Measurements from ENCODE around the gene TOPAZ1. TPM values are rescaled to one million over a fixed set of nuclear protein-coding genes. Genes with fewer than 3 reads are reported as not detected.

TOPAZ1 gene
- total and polyA plus RNA-seq, 9 of the 15 experiments (the other 6 are each of a cell fraction or from before 2014, with no cell fraction given) = 0.01 TPM; not detected in 8

DNA sequence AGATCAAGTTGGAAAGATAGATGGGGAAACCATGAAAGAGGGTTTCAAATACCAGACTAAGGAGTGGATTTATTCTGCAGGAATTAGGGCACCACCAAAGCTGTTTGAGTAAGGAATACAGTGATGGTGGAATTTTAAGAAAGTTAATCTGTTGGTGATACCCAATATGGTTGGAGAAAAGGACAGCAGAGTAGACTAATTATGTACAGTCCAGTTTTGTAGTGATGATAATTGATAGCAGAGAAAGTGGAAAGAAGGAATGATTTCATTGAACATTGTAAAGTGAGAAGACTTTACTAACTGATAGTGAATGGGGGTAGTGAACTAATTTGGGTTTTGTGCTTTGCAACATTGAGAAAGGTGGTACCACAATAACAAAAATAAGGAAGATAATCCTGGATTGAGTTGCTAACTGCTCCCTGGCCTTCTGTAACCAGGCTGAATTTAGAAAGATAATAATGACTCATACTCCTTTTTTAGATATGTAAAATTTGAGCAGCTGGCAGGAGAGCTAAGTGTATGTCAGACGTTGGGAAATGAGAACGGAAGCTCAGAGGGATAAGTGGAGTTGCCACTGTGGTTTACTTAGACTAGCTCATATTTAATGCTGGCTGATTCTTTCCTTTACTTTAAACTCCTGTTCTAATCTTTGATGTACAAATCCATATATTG lies 113.8 kb downstream of the TOPAZ1 start (continued):
- TF ChIP-seq, protein P1, sequence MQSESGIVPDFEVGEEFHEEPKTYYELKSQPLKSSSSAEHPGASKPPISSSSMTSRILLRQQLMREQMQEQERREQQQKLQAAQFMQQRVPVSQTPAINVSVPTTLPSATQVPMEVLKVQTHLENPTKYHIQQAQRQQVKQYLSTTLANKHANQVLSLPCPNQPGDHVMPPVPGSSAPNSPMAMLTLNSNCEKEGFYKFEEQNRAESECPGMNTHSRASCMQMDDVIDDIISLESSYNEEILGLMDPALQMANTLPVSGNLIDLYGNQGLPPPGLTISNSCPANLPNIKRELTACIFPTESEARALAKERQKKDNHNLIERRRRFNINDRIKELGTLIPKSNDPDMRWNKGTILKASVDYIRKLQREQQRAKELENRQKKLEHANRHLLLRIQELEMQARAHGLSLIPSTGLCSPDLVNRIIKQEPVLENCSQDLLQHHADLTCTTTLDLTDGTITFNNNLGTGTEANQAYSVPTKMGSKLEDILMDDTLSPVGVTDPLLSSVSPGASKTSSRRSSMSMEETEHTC (IDR thresholded peaks at IDR 0.05) = no peak
- TF ChIP-seq ZNF644 (tag; IDR thresholded peaks at IDR 0.05; ENCODE audit: low read depth) (no peak), RFX5 (IDR thresholded peaks at IDR 0.05; ENCODE audit: low read depth, low read length) (no peak), PTBP1 (IDR thresholded peaks at IDR 0.05; ENCODE audit: low read depth, low read length) (no peak), TBL1XR1 (IDR thresholded peaks at IDR 0.05; ENCODE audit: low read length in 2 of 2) (peak in 1 of 2 experiments; percentile 78; a peak in 1 of 4 replicates), ZNF324 (CRISPR knock-in tag; IDR thresholded peaks at IDR 0.05) (no peak), ZNF717 (CRISPR knock-in tag; IDR thresholded peaks at IDR 0.05) (no peak), ZC3H4 (CRISPR knock-in tag; IDR thresholded peaks at IDR 0.05; ENCODE audit: borderline replicate concordance) (no peak), ZNF165 (CRISPR knock-in tag; IDR thresholded peaks at IDR 0.05; ENCODE audit: borderline replicate concordance) (no peak), ZEB2 (IDR thresholded peaks at IDR 0.05) (no peak), C11orf30 (IDR thresholded peaks at IDR 0.05; ENCODE audit: low read depth) (no peak), HMG20B (CRISPR knock-in tag; IDR thresholded peaks at IDR 0.05) (no peak), GABPB1 (CRISPR knock-in tag; IDR thresholded peaks at IDR 0.05) (no peak), CREM (IDR thresholded peaks at IDR 0.05; ENCODE audit: low read depth) (no peak), ZNF124 (CRISPR knock-in tag; IDR thresholded peaks at IDR 0.05) (no peak), NCOA4 (IDR thresholded peaks at IDR 0.05; ENCODE audit: partially characterized antibody) (no peak), TEAD2 (tag; IDR thresholded peaks at IDR 0.05) (no peak)
- TF ChIP-seq, protein P2, sequence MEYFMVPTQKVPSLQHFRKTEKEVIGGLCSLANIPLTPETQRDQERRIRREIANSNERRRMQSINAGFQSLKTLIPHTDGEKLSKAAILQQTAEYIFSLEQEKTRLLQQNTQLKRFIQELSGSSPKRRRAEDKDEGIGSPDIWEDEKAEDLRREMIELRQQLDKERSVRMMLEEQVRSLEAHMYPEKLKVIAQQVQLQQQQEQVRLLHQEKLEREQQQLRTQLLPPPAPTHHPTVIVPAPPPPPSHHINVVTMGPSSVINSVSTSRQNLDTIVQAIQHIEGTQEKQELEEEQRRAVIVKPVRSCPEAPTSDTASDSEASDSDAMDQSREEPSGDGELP (CRISPR knock-in tag; IDR thresholded peaks at IDR 0.05; ENCODE audit: borderline replicate concordance) = peak; percentile 41; the same call in 1 of the 2 replicates
- TF ChIP-seq, protein P3, sequence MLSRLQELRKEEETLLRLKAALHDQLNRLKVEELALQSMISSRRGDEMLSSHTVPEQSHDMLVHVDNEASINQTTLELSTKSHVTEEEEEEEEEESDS (CRISPR knock-in tag; IDR thresholded peaks at IDR 0.05) = no peak
- TF ChIP-seq, protein P4, sequence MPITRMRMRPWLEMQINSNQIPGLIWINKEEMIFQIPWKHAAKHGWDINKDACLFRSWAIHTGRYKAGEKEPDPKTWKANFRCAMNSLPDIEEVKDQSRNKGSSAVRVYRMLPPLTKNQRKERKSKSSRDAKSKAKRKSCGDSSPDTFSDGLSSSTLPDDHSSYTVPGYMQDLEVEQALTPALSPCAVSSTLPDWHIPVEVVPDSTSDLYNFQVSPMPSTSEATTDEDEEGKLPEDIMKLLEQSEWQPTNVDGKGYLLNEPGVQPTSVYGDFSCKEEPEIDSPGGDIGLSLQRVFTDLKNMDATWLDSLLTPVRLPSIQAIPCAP (CRISPR knock-in tag; IDR thresholded peaks at IDR 0.05; ENCODE audit: borderline replicate concordance) = no peak
- TF ChIP-seq, protein P5, sequence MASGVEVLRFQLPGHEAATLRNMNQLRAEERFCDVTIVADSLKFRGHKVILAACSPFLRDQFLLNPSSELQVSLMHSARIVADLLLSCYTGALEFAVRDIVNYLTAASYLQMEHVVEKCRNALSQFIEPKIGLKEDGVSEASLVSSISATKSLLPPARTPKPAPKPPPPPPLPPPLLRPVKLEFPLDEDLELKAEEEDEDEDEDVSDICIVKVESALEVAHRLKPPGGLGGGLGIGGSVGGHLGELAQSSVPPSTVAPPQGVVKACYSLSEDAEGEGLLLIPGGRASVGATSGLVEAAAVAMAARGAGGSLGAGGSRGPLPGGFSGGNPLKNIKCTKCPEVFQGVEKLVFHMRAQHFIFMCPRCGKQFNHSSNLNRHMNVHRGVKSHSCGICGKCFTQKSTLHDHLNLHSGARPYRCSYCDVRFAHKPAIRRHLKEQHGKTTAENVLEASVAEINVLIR (CRISPR knock-in tag; IDR thresholded peaks at IDR 0.05) = no peak
- TF ChIP-seq, protein P6, sequence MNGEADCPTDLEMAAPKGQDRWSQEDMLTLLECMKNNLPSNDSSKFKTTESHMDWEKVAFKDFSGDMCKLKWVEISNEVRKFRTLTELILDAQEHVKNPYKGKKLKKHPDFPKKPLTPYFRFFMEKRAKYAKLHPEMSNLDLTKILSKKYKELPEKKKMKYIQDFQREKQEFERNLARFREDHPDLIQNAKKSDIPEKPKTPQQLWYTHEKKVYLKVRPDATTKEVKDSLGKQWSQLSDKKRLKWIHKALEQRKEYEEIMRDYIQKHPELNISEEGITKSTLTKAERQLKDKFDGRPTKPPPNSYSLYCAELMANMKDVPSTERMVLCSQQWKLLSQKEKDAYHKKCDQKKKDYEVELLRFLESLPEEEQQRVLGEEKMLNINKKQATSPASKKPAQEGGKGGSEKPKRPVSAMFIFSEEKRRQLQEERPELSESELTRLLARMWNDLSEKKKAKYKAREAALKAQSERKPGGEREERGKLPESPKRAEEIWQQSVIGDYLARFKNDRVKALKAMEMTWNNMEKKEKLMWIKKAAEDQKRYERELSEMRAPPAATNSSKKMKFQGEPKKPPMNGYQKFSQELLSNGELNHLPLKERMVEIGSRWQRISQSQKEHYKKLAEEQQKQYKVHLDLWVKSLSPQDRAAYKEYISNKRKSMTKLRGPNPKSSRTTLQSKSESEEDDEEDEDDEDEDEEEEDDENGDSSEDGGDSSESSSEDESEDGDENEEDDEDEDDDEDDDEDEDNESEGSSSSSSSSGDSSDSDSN (IDR thresholded peaks at IDR 0.05; ENCODE audit: borderline replicate concordance in 1 of 2, low read depth in 2 of 2, low read length in 2 of 2) = no peak

Measured in K562 (cell line).